ENCODE measurements around the gene ARHGEF17. TPM values are rescaled to one million over a fixed set of nuclear protein-coding genes. Genes with fewer than 3 reads are reported as not detected.

ARHGEF17 gene
- total RNA-seq, 4 donors from 2014 or later, result 3.2 to 33.8 (median 17.4) TPM

- TF ChIP-seq POLR2A (IDR thresholded peaks at IDR 0.05), result no peak
- no peak for TF ChIP-seq CTCF (IDR thresholded peaks at IDR 0.05)
- no peaks in the 10 kb centered on the region for H3K9me3 ChIP-seq
- H3K4me1 ChIP-seq, result peaks cover 0 to 62% (median 6%) of the 10 kb centered on the region in 4 donors
- no peak overlapping the region for H3K4me3 ChIP-seq
- peak overlapping the region; percentile 62 to 94 (median 68) for H3K27ac ChIP-seq
- DNase-seq, result no peak
- H3K27me3 ChIP-seq, result no peaks in the 10 kb centered on the region
- H3K36me3 ChIP-seq, result no peaks in the 10 kb centered on the region
Measured at GRCh38 chr11:73324116-73324515, 16.0 kb downstream of the ARHGEF17 start.

- no peak for TF ChIP-seq POLR2A (IDR thresholded peaks at IDR 0.05)
- TF ChIP-seq CTCF (IDR thresholded peaks at IDR 0.05), result no peak
- Histone ChIP-seq H3K4me3 (no peak overlapping the region), H3K4me1 (peaks cover 0 to 63% (median 6%) of the 10 kb centered on the region in 4 donors), H3K9me3 (no peaks in the 10 kb centered on the region), H3K27me3 (no peaks in the 10 kb centered on the region), H3K36me3 (no peaks in the 10 kb centered on the region), H3K27ac (peak overlapping the region; percentile 62 to 94 (median 68))
- DNase-seq, result no peak
Measured at GRCh38 chr11:73324665-73325035, 16.6 kb downstream of the ARHGEF17 start.

- Histone ChIP-seq H3K4me1 (peaks cover 0 to 63% (median 6%) of the 10 kb centered on the region in 4 donors), H3K4me3 (no peak overlapping the region), H3K9me3 (no peaks in the 10 kb centered on the region), H3K27ac (peak overlapping the region; percentile 27 to 94 (median 68)), H3K36me3 (no peaks in the 10 kb centered on the region), H3K27me3 (no peaks in the 10 kb centered on the region)
- DNase-seq, result no peak
- TF ChIP-seq POLR2A (IDR thresholded peaks at IDR 0.05), result no peak
- TF ChIP-seq CTCF (IDR thresholded peaks at IDR 0.05), result no peak
Measured at GRCh38 chr11:73325036-73325981, 17.2 kb downstream of the ARHGEF17 start.

DNA sequence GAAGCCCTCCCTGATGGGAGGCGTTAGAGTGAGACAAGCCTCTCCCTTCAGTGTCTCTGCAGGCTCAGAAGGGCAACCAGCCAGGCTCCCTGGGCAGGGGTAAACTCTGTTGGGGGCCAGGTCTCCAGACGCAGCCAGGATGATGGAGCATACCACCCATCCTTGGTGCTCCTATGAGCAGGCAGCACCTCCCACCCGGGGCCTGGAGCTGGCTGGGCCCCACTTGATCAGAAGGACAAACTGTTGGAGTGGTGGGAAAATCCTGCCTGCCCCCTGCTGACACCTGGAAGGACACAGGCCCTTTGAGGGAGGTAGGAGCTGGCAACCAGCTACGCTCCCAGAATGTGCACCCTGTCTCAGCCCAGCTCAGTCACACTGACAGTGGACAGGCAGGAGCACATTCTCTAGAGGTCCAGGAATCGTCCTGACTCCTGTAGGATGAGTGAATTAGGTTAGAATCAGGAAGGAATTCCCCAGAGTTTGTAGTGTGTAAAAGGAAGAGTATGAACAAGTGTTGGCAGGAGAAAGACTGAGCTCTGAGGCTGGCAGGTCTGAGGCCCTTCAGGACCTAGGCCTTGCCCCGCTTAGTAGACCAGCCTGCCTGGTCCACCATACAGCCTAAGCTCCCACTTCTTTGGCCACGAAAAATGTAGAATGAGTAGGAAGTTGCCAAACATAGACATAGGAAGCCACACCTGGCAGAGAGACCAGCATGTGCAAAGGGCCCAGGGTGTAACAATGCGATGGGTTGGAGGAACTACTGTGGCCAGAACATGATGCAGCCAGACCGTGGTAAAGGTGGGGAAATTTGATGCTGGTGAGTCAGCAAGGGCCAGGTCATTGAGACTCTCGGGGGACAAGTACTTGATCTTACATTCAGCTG lies 19.1 kb downstream of the ARHGEF17 start:
- peaks cover 0 to 70% (median 3%) of the 10 kb centered on the region in 4 donors for H3K4me1 ChIP-seq

More for the DNA sequence above, 19.1 kb downstream of the ARHGEF17 start:
- no peak for DNase-seq
- Histone ChIP-seq H3K27ac (peak overlapping the region in 3 of 4 donors; percentile 31 to 94 (median 57)), H3K27me3 (no peaks in the 10 kb centered on the region), H3K9me3 (no peaks in the 10 kb centered on the region), H3K36me3 (no peaks in the 10 kb centered on the region), H3K4me3 (no peak overlapping the region)
- TF ChIP-seq CTCF (IDR thresholded peaks at IDR 0.05) (no peak), POLR2A (IDR thresholded peaks at IDR 0.05) (no peak)

Measured in Peyer's patch (tissue), 4 donors.